Measurements from ENCODE around the gene RAPGEF5. TPM values are rescaled to one million over a fixed set of nuclear protein-coding genes. Genes with fewer than 3 reads are reported as not detected.

RAPGEF5 gene
- total RNA-seq, 4 donors from 2014 or later: 21.2 to 27.0 (median 24.1) TPM

- intact Hi-C loops (cut with DNase I): no loop called here
- H3K27me3 ChIP-seq: no peaks in the 10 kb centered on the region
- no peak for TF ChIP-seq CTCF (IDR thresholded peaks at IDR 0.05)
- no peak for TF ChIP-seq POLR2AphosphoS5 (IDR thresholded peaks at IDR 0.05)
- TF ChIP-seq POLR2A (IDR thresholded peaks at IDR 0.05; ENCODE audit: low read depth): no peak
- no peak for TF ChIP-seq EP300 (IDR thresholded peaks at IDR 0.05)
- no peaks in the 10 kb centered on the region for H3K36me3 ChIP-seq
- WGBS: 65% methylated on average over 1 of the region's 1 CpG
- peak overlapping the region in 1 of 4 donors; percentile 8 for H3K4me3 ChIP-seq
- peak overlapping the region; percentile 22 to 49 (median 36) for H3K27ac ChIP-seq (replicated peaks in 1 of 4)
- no peak for DNase-seq (ENCODE audit: extremely low spot score)
- H3K9me3 ChIP-seq: no peaks in the 10 kb centered on the region
- H3K4me1 ChIP-seq: peaks cover 0 to 13% (median 9%) of the 10 kb centered on the region in 4 donors
Observed at GRCh38 chr7:22216309-22216708, 140.6 kb downstream of the RAPGEF5 start.

GRCh38 chr7:22214000-22214399, 143.0 kb downstream of the RAPGEF5 start:
- Histone ChIP-seq H3K36me3 (no peaks in the 10 kb centered on the region), H3K9me3 (no peaks in the 10 kb centered on the region), H3K27ac (replicated peaks in 1 of 4) (peak overlapping the region in 3 of 4 donors; percentile 8 to 35 (median 17)), H3K4me3 (no peak overlapping the region), H3K4me1 (peaks cover 3 to 26% (median 12%) of the 10 kb centered on the region in 4 donors), H3K27me3 (no peaks in the 10 kb centered on the region)
- intact Hi-C loops (cut with DNase I): no loop called here
- 71% methylated on average over 3 of the region's 3 CpGs for WGBS
- peak; percentile 74 for DNase-seq (ENCODE audit: extremely low spot score)
- no peak for TF ChIP-seq EP300 (IDR thresholded peaks at IDR 0.05)
- no peak for TF ChIP-seq POLR2AphosphoS5 (IDR thresholded peaks at IDR 0.05)
- no peak for TF ChIP-seq CTCF (IDR thresholded peaks at IDR 0.05)

GRCh38 chr7:22213081-22213480, 143.9 kb downstream of the RAPGEF5 start:
- Histone ChIP-seq H3K4me1 (peaks cover 12 to 33% (median 21%) of the 10 kb centered on the region in 4 donors), H3K4me3 (no peak overlapping the region), H3K27me3 (no peaks in the 10 kb centered on the region), H3K36me3 (no peaks in the 10 kb centered on the region), H3K27ac (replicated peaks in 1 of 4) (peak overlapping the region in 1 of 4 donors; percentile 2), H3K9me3 (no peaks in the 10 kb centered on the region)
- peak; percentile 8 for DNase-seq (ENCODE audit: extremely low spot score)
- TF ChIP-seq CTCF (IDR thresholded peaks at IDR 0.05) (no peak), EP300 (IDR thresholded peaks at IDR 0.05) (no peak), POLR2AphosphoS5 (IDR thresholded peaks at IDR 0.05) (no peak), POLR2A (IDR thresholded peaks at IDR 0.05; ENCODE audit: low read depth) (no peak)
- 75% methylated on average over 2 of the region's 2 CpGs for whole genome bisulfite sequencing
- intact Hi-C loops (cut with DNase I): no loop called here

- Histone ChIP-seq H3K4me1 (peaks cover 16 to 32% (median 20%) of the 10 kb centered on the region in 4 donors), H3K36me3 (no peaks in the 10 kb centered on the region), H3K27me3 (no peaks in the 10 kb centered on the region), H3K9me3 (no peaks in the 10 kb centered on the region), H3K4me3 (no peak overlapping the region), H3K27ac (replicated peaks in 1 of 4) (no peak overlapping the region)
- whole genome bisulfite sequencing: 80% methylated on average over 2 of the region's 2 CpGs
- intact Hi-C loops (cut with DNase I): no loop called here
- TF ChIP-seq POLR2AphosphoS5 (IDR thresholded peaks at IDR 0.05): no peak
- TF ChIP-seq POLR2A (IDR thresholded peaks at IDR 0.05; ENCODE audit: low read depth): no peak
- no peak for TF ChIP-seq EP300 (IDR thresholded peaks at IDR 0.05)
- no peak for TF ChIP-seq CTCF (IDR thresholded peaks at IDR 0.05)
- no peak for DNase-seq (ENCODE audit: extremely low spot score)
Observed at GRCh38 chr7:22210967-22211366, 146.0 kb downstream of the RAPGEF5 start.

- Histone ChIP-seq H3K4me3 (no peak overlapping the region), H3K36me3 (no peaks in the 10 kb centered on the region), H3K27ac (replicated peaks in 1 of 4) (no peak overlapping the region), H3K4me1 (peaks cover 16 to 30% (median 21%) of the 10 kb centered on the region in 4 donors), H3K9me3 (no peaks in the 10 kb centered on the region), H3K27me3 (no peaks in the 10 kb centered on the region)
- DNase-seq (ENCODE audit: extremely low spot score): peak; percentile 45
- whole genome bisulfite sequencing: 84% methylated on average over 3 of the region's 3 CpGs
- TF ChIP-seq CTCF (IDR thresholded peaks at IDR 0.05) (no peak), POLR2A (IDR thresholded peaks at IDR 0.05; ENCODE audit: low read depth) (no peak), EP300 (IDR thresholded peaks at IDR 0.05) (no peak), POLR2AphosphoS5 (IDR thresholded peaks at IDR 0.05) (no peak)
- intact Hi-C loops (cut with DNase I): no loop called here
Observed at GRCh38 chr7:22210355-22210754, 146.6 kb downstream of the RAPGEF5 start.

Measured in esophagus muscularis mucosa (tissue), 4 donors.